OCI-LY3 (cell line): ENCODE measurements around the gene AMDHD1.

Source experiments
- H2AFZ ChIP-seq: fragments of 200-600, 300-600 bp; shearing (Covaris generic); 2 replicates; pipeline ENCODE4 v1.6.0; 2014; ENCODE audit warnings: antibody characterized with exemption, low read depth, low read length
- H3K27ac ChIP-seq: fragments of 200-600, 300-600 bp; sonication (generic); 2 replicates; pipeline ENCODE4 v1.5.1; 2014; ENCODE audit warnings: mild to moderate bottlenecking, low read length, moderate library complexity, mixed read lengths
- H3K27me3 ChIP-seq: fragments of 200-600, 300-600 bp; sonication (generic); 2 replicates; pipeline ENCODE4 v1.6.1; 2014; ENCODE audit warnings: low read depth, low read length, mixed read lengths
- H3K36me3 ChIP-seq: fragments of 200-600, 300-600 bp; sonication (generic); replicated peaks from 2 replicates; pipeline ENCODE3; 2014; ENCODE audit warnings: low read depth, low read length, mixed read lengths
- H3K4me1 ChIP-seq: fragments of 300-600, 200-600 bp; sonication (generic); 2 replicates; pipeline ENCODE4 v1.6.1; 2014; ENCODE audit warnings: low read length, mixed read lengths
- H3K4me2 ChIP-seq: fragments of 200-600, 300-600 bp; sonication (generic); 2 replicates; pipeline ENCODE4 v1.6.1; 2014; ENCODE audit warnings: low read length, mixed read lengths
- H3K4me3 ChIP-seq: fragments of 300-600, 200-600 bp; sonication (generic); 2 replicates; pipeline ENCODE4 v1.5.1; 2014; ENCODE audit warnings: antibody characterized with exemption, mild to moderate bottlenecking, low read length, moderate library complexity
- H3K79me2 ChIP-seq: fragments of 300-600, 200-600 bp; shearing (Covaris generic); 2 replicates; pipeline ENCODE4 v1.6.1; 2014; ENCODE audit warnings: mild to moderate bottlenecking, low read length, mixed read lengths
- H3K9ac ChIP-seq: fragments of 300-600, 200-600 bp; shearing (Covaris generic); 2 replicates; pipeline ENCODE4 v1.6.0; 2014; ENCODE audit warnings: mild to moderate bottlenecking, low read length, moderate library complexity
- H3K9me3 ChIP-seq: fragments of 200-600, 300-600 bp; shearing (Covaris generic); 2 replicates; pipeline ENCODE4 v1.6.1; 2014; ENCODE audit warnings: low read length, mixed read lengths; ENCODE audit not compliant: insufficient read depth
- H4K20me1 ChIP-seq: fragments of 200-600, 300-600 bp; sonication (generic); 2 replicates; pipeline ENCODE4 v1.6.1; 2016; ENCODE audit warnings: low read length, mixed read lengths; ENCODE audit not compliant: insufficient read depth
- CTCF ChIP-seq: fragments of 200-600, 300-600 bp; sonication (generic); IDR thresholded peaks from 2 replicates; pipeline ENCODE4 v1.5.1; 2014; ENCODE audit warnings: antibody characterized with exemption, low read length, low read depth
- EZH2phosphoT487 ChIP-seq: fragments of 200-600 bp; shearing (Covaris generic); IDR thresholded peaks from 2 replicates; pipeline ENCODE4 v1.6.1; 2018; ENCODE audit warnings: antibody characterized with exemption, mixed run types, low read depth

Gene AMDHD1

GRCh38 chr12:95970905-95971304 lies 27.8 kb downstream of the AMDHD1 start:
- Histone ChIP-seq H3K27ac (no peak overlapping the region), H3K27me3 (no peaks in the 10 kb centered on the region), H4K20me1 (no peaks in the 10 kb centered on the region), H3K4me1 (no peaks in the 10 kb centered on the region), H3K4me3 (no peak overlapping the region), H3K4me2 (no peak overlapping the region), H3K9ac (no peak overlapping the region), H2AFZ (no peak overlapping the region), H3K36me3 (no peaks in the 10 kb centered on the region), H3K9me3 (no peaks in the 10 kb centered on the region), H3K79me2 (no peaks in the 10 kb centered on the region)
- TF ChIP-seq EZH2phosphoT487 (no peak), CTCF (no peak)

GRCh38 chr12:95972832-95973456 lies 29.8 kb downstream of the AMDHD1 start:
- Histone ChIP-seq H3K27ac (no peak overlapping the region), H4K20me1 (no peaks in the 10 kb centered on the region), H3K9me3 (no peaks in the 10 kb centered on the region), H3K27me3 (no peaks in the 10 kb centered on the region), H3K4me2 (no peak overlapping the region), H3K4me1 (no peaks in the 10 kb centered on the region), H3K9ac (no peak overlapping the region), H3K4me3 (no peak overlapping the region), H2AFZ (no peak overlapping the region), H3K79me2 (no peaks in the 10 kb centered on the region), H3K36me3 (no peaks in the 10 kb centered on the region)
- TF ChIP-seq EZH2phosphoT487 = no peak
- TF ChIP-seq CTCF = no peak

GRCh38 chr12:95974358-95974757 lies 31.2 kb downstream of the AMDHD1 start:
- Histone ChIP-seq H3K9ac (no peak overlapping the region), H2AFZ (no peak overlapping the region), H4K20me1 (no peaks in the 10 kb centered on the region), H3K4me2 (no peak overlapping the region), H3K27me3 (no peaks in the 10 kb centered on the region), H3K36me3 (no peaks in the 10 kb centered on the region), H3K27ac (no peak overlapping the region), H3K79me2 (no peaks in the 10 kb centered on the region), H3K4me1 (no peaks in the 10 kb centered on the region), H3K4me3 (no peak overlapping the region), H3K9me3 (no peaks in the 10 kb centered on the region)
- no peak for TF ChIP-seq CTCF
- TF ChIP-seq EZH2phosphoT487 = no peak

GRCh38 chr12:95975491-95975890 lies 32.4 kb downstream of the AMDHD1 start:
- Histone ChIP-seq H2AFZ (no peak overlapping the region), H3K4me3 (no peak overlapping the region), H4K20me1 (no peaks in the 10 kb centered on the region), H3K9me3 (no peaks in the 10 kb centered on the region), H3K27ac (no peak overlapping the region), H3K4me2 (no peak overlapping the region), H3K4me1 (no peaks in the 10 kb centered on the region), H3K36me3 (no peaks in the 10 kb centered on the region), H3K9ac (no peak overlapping the region), H3K27me3 (no peaks in the 10 kb centered on the region), H3K79me2 (no peaks in the 10 kb centered on the region)
- no peak for TF ChIP-seq EZH2phosphoT487
- TF ChIP-seq CTCF = no peak
